Prostate gland (tissue), 2 donors: Measurements from ENCODE around the gene GOLGA6L22.
"Not testable (repeated sequence)": the region's sequence is repeated elsewhere in the genome, so short reads cannot be mapped to it uniquely, and the experiment has no call there.

Experiments used
- CTCF ChIP-seq, 4 experiments: fragments of 200-600 bp in 2 of 4; fragments of 450-650 bp in 2 of 4; sonication (generic) in 2 of 4; IDR thresholded peaks; 1 replicate in 3 of 4; 2 replicates in 1 of 4; pipeline ENCODE4 v1.5.1; 2016 to 2019; ENCODE audit warnings: antibody characterized with exemption in 4 of 4, mild to moderate bottlenecking in 2 of 4, moderate library complexity in 2 of 4
- POLR2A ChIP-seq: fragments of 450-650 bp; IDR thresholded peaks from one replicate; pipeline ENCODE4 v1.6.1; 2016; ENCODE audit warnings: antibody characterized with exemption, mild to moderate bottlenecking

DNA sequence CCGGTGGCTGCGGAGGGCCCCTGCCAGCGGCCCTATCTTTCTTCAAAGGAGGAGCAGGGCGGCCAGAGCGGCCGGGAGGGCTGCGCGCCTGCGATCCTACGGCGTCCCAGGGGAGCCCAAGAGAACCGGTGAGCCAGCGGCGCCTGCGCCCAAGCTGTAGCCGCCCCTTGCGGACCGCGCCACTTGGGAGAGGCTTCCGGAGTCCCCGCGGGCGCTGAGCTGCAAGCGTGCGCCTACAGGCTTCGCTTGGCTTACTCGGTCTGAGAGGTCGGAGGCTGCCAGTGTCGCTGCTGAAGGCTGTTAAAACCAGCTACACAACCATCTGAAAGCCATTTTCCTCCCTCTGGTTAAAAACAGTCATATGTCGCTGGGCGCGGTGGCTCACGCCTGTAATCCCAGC is 40.0 kb upstream of the GOLGA6L22 start:
- TF ChIP-seq CTCF (IDR thresholded peaks at IDR 0.05); POLR2A: not testable (repeated sequence)
